OCI-LY7 (cell line): ENCODE results near the gene PCK1. TPM values are rescaled to one million over a fixed set of nuclear protein-coding genes. Genes with fewer than 3 reads are reported as not detected.

Experiments used
- BruUV-seq: library from RNA; stranded (reverse); fragments of 400-500 nt; replicated peaks from 2 replicates; lab custom pipeline; 2021; lab: Mats Ljungman, UMichigan
- CTCF ChIA-PET: fragments of 300-600 bp; sonication (Branson Sonifier 250); formaldehyde crosslinking; loops from one replicate; lab custom pipeline; 2022; ENCODE audit warnings: antibody characterized with exemption; ENCODE audit not compliant: unreplicated experiment; lab: Charles Lee
- POLR2A ChIA-PET: fragments of 300-600 bp; sonication (Branson Sonifier 250); formaldehyde crosslinking; loops from one replicate; lab custom pipeline; 2022; ENCODE audit warnings: antibody characterized with exemption; lab: Charles Lee
- DNase-seq: peaks from one replicate; pipeline ENCODE4 v3.0.0-alpha.2; 2015; ENCODE audit warnings: low spot score
- H2AFZ ChIP-seq: fragments of 200-600 bp; sonication (generic), shearing (Covaris generic); 2 replicates; pipeline ENCODE4 v1.6.1; 2014; ENCODE audit warnings: mild to moderate bottlenecking, antibody characterized with exemption, low read length, moderate library complexity
- H3K27ac ChIP-seq: fragments of 200-600 bp; sonication (generic); 2 replicates; pipeline ENCODE4 v1.5.1; 2014; ENCODE audit warnings: mixed run types, low read depth, mild to moderate bottlenecking, moderate library complexity, low read length, inconsistent platforms; ENCODE audit not compliant: poor library complexity, severe bottlenecking
- H3K36me3 ChIP-seq: fragments of 200-600 bp; sonication (generic); 2 replicates; pipeline ENCODE4 v1.6.1; 2014; ENCODE audit warnings: mild to moderate bottlenecking, antibody characterized with exemption, low read length, moderate library complexity, mixed read lengths; ENCODE audit not compliant: insufficient read depth
- H3K4me1 ChIP-seq: fragments of 200-600 bp; sonication (generic); 2 replicates; pipeline ENCODE4 v1.5.1; 2014; ENCODE audit warnings: mild to moderate bottlenecking, low read length; ENCODE audit not compliant: insufficient read depth, poor library complexity, severe bottlenecking
- H3K4me2 ChIP-seq: fragments of 200-600 bp; sonication (generic); 2 replicates; pipeline ENCODE4 v1.6.1; 2014; ENCODE audit warnings: mild to moderate bottlenecking, low read length
- H3K4me3 ChIP-seq: fragments of 200-600 bp; sonication (generic); 2 replicates; pipeline ENCODE4 v1.5.1; 2014; ENCODE audit warnings: mild to moderate bottlenecking, low read depth, low read length; ENCODE audit not compliant: poor library complexity, severe bottlenecking
- H3K79me2 ChIP-seq: fragments of 200-600 bp; sonication (generic); 2 replicates; pipeline ENCODE4 v1.6.1; 2016; ENCODE audit warnings: low read depth, mild to moderate bottlenecking, low read length, moderate library complexity, mixed read lengths; ENCODE audit not compliant: insufficient read depth
- H3K9me2 ChIP-seq: fragments of 200-600 bp; sonication (generic); 2 replicates; pipeline ENCODE4 v1.6.1; 2016; ENCODE audit warnings: mild to moderate bottlenecking, low read length, mixed read lengths; ENCODE audit not compliant: insufficient read depth
- H3K9me3 ChIP-seq: fragments of 200-600 bp; sonication (generic); 2 replicates; pipeline ENCODE4 v1.6.1; 2014; ENCODE audit warnings: mild to moderate bottlenecking, mixed run types, low read length, mixed read lengths
- H4K20me1 ChIP-seq: fragments of 200-600 bp; sonication (generic); 2 replicates; pipeline ENCODE4 v1.6.1; 2014; ENCODE audit warnings: mild to moderate bottlenecking, antibody characterized with exemption, low read length, moderate library complexity, mixed read lengths; ENCODE audit not compliant: insufficient read depth
- EZH2phosphoT487 ChIP-seq: fragments of 200-600 bp; sonication (generic); IDR thresholded peaks from 2 replicates; pipeline ENCODE4 v1.6.1; 2018; ENCODE audit warnings: low read depth, borderline replicate concordance, mild to moderate bottlenecking, mixed run types, antibody characterized with exemption, low read length, moderate library complexity, mixed read lengths
- intact Hi-C: fragments of 100-400 bp; cut with micrococcal nuclease; formaldehyde crosslinking; loops from one replicate; pipeline ENCODE4 v1.10.0; 2022; ENCODE audit not compliant: unreplicated experiment
- total RNA-seq, 2 experiments: library from RNA; depleted of rRNA in 1 of 2; stranded (reverse); fragments of >200 nt in 1 of 2; shearing (Covaris generic) in 1 of 2; gene quantifications; 2 replicates each; pipeline ENCODE4 v1.2.3, GENCODE V29; 2014 to 2022
- TF ChIP-seq, protein P1 (sequence below): fragments of 200-600 bp; sonication (generic); conservative IDR thresholded peaks from 2 replicates; pipeline ENCODE4 v1.5.1; 2014; ENCODE audit warnings: mild to moderate bottlenecking, antibody characterized with exemption, low read length, moderate library complexity, mixed read lengths

Gene PCK1
- total RNA-seq, 2 experiments from 2014 or later: 6.9 to 13.0 TPM

DNA sequence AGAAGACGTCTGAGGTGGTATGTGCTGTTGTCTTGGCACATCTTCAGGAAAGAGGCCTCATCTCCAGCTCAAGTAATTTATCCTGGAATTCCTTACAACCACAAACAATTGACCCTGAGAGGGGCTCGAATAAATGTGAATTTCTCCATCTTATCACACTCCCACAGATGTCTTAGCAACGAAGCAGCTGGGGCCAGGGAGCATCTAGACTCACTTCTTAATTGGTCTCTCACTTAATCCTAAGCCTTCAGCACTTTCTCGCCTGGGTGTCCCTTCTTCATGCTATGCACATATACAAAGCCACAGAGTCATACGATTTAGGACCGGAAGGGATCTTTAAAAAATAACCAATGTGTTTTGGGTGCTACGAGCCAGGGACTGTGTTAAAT, 27.1 kb downstream of the PCK1 start:
- POLR2A ChIA-PET: interaction anchor here (0.7 kb wide), 1 partner anchor 713 kb away, joined by 3 read pairs; no protein-coding TSS in a partner anchor
- no peak for DNase-seq
- Histone ChIP-seq H3K9me3 (peaks cover 10% of the 10 kb centered on the region; the same call in 1 of the 2 replicates), H3K4me3 (no peak overlapping the region), H3K27ac (no peak overlapping the region), H3K36me3 (no peaks in the 10 kb centered on the region), H3K4me1 (peaks cover 15% of the 10 kb centered on the region), H3K79me2 (no peaks in the 10 kb centered on the region), H3K4me2 (no peak overlapping the region), H3K9me2 (no peaks in the 10 kb centered on the region), H2AFZ (no peak overlapping the region), H4K20me1 (no peaks in the 10 kb centered on the region)
- BruUV-seq: no TSS peak
- CTCF ChIA-PET: no interaction called here
- intact Hi-C loops: no loop called here
- TF ChIP-seq, protein P1, sequence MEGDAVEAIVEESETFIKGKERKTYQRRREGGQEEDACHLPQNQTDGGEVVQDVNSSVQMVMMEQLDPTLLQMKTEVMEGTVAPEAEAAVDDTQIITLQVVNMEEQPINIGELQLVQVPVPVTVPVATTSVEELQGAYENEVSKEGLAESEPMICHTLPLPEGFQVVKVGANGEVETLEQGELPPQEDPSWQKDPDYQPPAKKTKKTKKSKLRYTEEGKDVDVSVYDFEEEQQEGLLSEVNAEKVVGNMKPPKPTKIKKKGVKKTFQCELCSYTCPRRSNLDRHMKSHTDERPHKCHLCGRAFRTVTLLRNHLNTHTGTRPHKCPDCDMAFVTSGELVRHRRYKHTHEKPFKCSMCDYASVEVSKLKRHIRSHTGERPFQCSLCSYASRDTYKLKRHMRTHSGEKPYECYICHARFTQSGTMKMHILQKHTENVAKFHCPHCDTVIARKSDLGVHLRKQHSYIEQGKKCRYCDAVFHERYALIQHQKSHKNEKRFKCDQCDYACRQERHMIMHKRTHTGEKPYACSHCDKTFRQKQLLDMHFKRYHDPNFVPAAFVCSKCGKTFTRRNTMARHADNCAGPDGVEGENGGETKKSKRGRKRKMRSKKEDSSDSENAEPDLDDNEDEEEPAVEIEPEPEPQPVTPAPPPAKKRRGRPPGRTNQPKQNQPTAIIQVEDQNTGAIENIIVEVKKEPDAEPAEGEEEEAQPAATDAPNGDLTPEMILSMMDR: no peak
- no peak for TF ChIP-seq EZH2phosphoT487

DNA sequence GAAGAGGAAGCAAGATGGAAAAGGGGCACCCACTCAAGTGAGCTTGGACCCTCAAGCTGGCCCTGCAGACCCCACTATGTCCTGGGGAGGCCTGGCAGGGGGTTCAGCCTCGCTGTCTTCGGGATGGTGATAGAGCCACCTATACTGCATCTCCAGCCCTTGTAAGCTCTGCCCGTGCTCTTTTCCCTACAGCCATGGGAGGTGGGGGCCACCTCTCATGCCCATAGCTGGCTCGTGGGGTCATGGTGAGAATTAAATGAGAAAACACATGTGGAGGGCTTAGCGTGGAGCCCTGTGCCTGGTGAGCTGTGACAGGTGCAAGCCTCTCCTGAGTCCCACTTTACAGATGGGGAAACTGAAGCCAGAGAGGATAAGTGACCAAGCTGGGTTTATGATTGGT, 27.7 kb downstream of the PCK1 start:
- no peak overlapping the region for H3K4me3 ChIP-seq
- intact Hi-C loops: no loop called here
- POLR2A ChIA-PET: no interaction called here

DNA sequence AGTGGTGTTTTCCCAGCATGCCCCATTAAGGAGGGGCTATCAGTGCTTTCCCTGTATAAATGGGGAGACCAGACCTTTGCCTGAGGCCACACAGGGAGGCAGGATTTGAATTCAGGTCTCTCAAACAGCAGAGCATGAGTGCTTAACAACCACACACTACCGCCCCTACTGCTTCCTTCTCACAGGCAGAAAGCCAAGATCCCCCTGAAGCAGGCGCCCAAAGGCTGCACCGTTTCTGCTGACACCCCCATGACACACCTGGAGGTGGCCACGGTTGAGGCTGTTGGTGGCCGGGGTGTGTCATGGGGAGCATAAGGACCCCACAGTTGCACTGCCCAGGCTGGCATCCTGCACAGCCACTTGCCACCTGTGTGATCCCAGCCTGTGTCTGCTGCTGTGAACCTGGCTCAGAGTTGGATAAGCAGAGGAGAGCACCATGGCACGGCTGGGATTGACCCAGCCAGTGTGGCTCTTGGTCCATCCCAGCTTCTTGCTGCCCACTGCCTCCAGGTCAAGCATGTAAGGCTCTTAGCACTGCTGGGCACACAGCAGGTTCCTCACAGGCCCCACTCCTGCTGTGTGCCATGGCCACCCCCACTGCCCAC, 28.3 kb downstream of the PCK1 start:
- Histone ChIP-seq H3K9me2 (no peaks in the 10 kb centered on the region), H3K27ac (no peak overlapping the region), H3K9me3 (peaks cover 10% of the 10 kb centered on the region; the same call in 1 of the 2 replicates), H2AFZ (no peak overlapping the region), H3K4me2 (no peak overlapping the region), H3K79me2 (no peaks in the 10 kb centered on the region), H4K20me1 (no peaks in the 10 kb centered on the region), H3K36me3 (no peaks in the 10 kb centered on the region), H3K4me1 (peaks cover 18% of the 10 kb centered on the region), H3K4me3 (no peak overlapping the region)
- ChIA-PET CTCF (no interaction called here), POLR2A (no interaction called here)
- DNase-seq: no peak
- TF ChIP-seq, protein P1: no peak
- TF ChIP-seq EZH2phosphoT487: no peak
- BruUV-seq: no TSS peak
- intact Hi-C loops: no loop called here

More for the DNA sequence above, 27.7 kb downstream of the PCK1 start:
- no peaks in the 10 kb centered on the region for H3K36me3 ChIP-seq
- H3K4me1 ChIP-seq: peaks cover 18% of the 10 kb centered on the region
- H3K9me2 ChIP-seq: no peaks in the 10 kb centered on the region
- H3K79me2 ChIP-seq: no peaks in the 10 kb centered on the region
- H4K20me1 ChIP-seq: no peaks in the 10 kb centered on the region
- no peak overlapping the region for H2AFZ ChIP-seq
- TF ChIP-seq EZH2phosphoT487: no peak
- TF ChIP-seq, protein P1: no peak
- H3K9me3 ChIP-seq: peaks cover 10% of the 10 kb centered on the region; the same call in 1 of the 2 replicates
- no peak overlapping the region for H3K27ac ChIP-seq
- BruUV-seq: no TSS peak
- no peak overlapping the region for H3K4me2 ChIP-seq
- no peak for DNase-seq
- CTCF ChIA-PET: no interaction called here
